Retinal pigment epithelial cell (primary cell): Measurements from ENCODE around the gene DCLRE1A.

ENCODE experiments used
- DNase-seq: peaks from one replicate; pipeline ENCODE4 v3.0.0-alpha.2; 2010; ENCODE audit warnings: low read depth
- H3K4me3 ChIP-seq: 2 replicates; pipeline ENCODE4 v1.5.1; 2011; ENCODE audit warnings: mild to moderate bottlenecking, low read length, control low read depth, moderate library complexity
- CTCF ChIP-seq: conservative IDR thresholded peaks from 2 replicates; pipeline ENCODE4 v1.5.1; 2011; ENCODE audit warnings: low read depth, low read length, control low read depth, inconsistent platforms

The DCLRE1A gene

GRCh38 chr10:113854013-113854760 is at the start of gene DCLRE1A, which contains the start of gene NHLRC2:
DCLRE1A (minus strand) TSS chr10:113854082; CDS start chr10:113853182, 900 bp downstream.
NHLRC2 (plus strand) TSS chr10:113854661; CDS start chr10:113854873, 212 bp downstream.
- H3K4me3 ChIP-seq, result peak within 1 kb of the TSS; percentile 87
- peak; percentile 33 for DNase-seq
- no peak for TF ChIP-seq CTCF

GRCh38 chr10:113899952-113900598 is 46.2 kb upstream of the DCLRE1A start:
- TF ChIP-seq CTCF, result no peak
- no peak overlapping the region for H3K4me3 ChIP-seq
- DNase-seq, result no peak

GRCh38 chr10:113897693-113898618 is 44.1 kb upstream of the DCLRE1A start:
- H3K4me3 ChIP-seq, result no peak overlapping the region
- TF ChIP-seq CTCF, result no peak
- DNase-seq, result no peak

- peak; percentile 72 for DNase-seq
- no peak for TF ChIP-seq CTCF
- H3K4me3 ChIP-seq, result no peak overlapping the region
Observed at GRCh38 chr10:113895018-113895417, 41.1 kb upstream of the DCLRE1A start.

GRCh38 chr10:113894581-113894980 is 40.7 kb upstream of the DCLRE1A start:
- DNase-seq, result no peak
- H3K4me3 ChIP-seq, result no peak overlapping the region
- TF ChIP-seq CTCF, result no peak

GRCh38 chr10:113893570-113893969 is 39.7 kb upstream of the DCLRE1A start:
- DNase-seq, result no peak
- TF ChIP-seq CTCF, result no peak
- no peak overlapping the region for H3K4me3 ChIP-seq
